Erythroblast (primary cell): ENCODE measurements around the gene NFATC1.

Experiments used
- GATA1 ChIP-seq: IDR thresholded peaks from 2 replicates; pipeline ENCODE4 v1.6.1; 2011; ENCODE audit warnings: low read depth, mild to moderate bottlenecking, control low read depth, low read length, moderate library complexity
- POLR2A ChIP-seq: IDR thresholded peaks from 2 replicates; pipeline ENCODE4 v1.6.1; 2011; ENCODE audit warnings: mild to moderate bottlenecking, low read length

GRCh38 chr18:79572848-79573451 is 177.2 kb downstream of the NFATC1 start:
- TF ChIP-seq POLR2A (no peak), GATA1 (no peak)
